Smooth muscle cell (in vitro differentiated cells): Measurements from ENCODE around the gene PCCA. TPM values are rescaled to one million over a fixed set of nuclear protein-coding genes. Genes with fewer than 3 reads are reported as not detected.

Experiments
- DNase-seq: peaks from one replicate; lab custom pipeline; 2025; ENCODE audit not compliant: unreplicated experiment; lab: John Stamatoyannopoulos, UW
- H2AFZ ChIP-seq: fragments of 200-600 bp; sonication (generic); 2 replicates; pipeline ENCODE4 v1.6.0; 2016; ENCODE audit warnings: antibody characterized with exemption, low read depth, mild to moderate bottlenecking
- H3F3A ChIP-seq: fragments of 200-600 bp; sonication (generic); 2 replicates; pipeline ENCODE4 v1.6.0; 2017; ENCODE audit warnings: antibody characterized with exemption, low read depth
- H3K27ac ChIP-seq: fragments of 200-600 bp; sonication (generic); 2 replicates; pipeline ENCODE4 v1.5.1; 2016; ENCODE audit warnings: low read depth, mild to moderate bottlenecking
- H3K27me3 ChIP-seq: fragments of 200-600 bp; sonication (generic); 2 replicates; pipeline ENCODE4 v1.6.1; 2016; ENCODE audit warnings: low read depth, mild to moderate bottlenecking
- H3K36me3 ChIP-seq: fragments of 200-600 bp; sonication (generic); 2 replicates; pipeline ENCODE4 v1.5.1; 2016; ENCODE audit warnings: low read depth
- H3K4me1 ChIP-seq: fragments of 200-600 bp; sonication (generic); 2 replicates; pipeline ENCODE4 v1.5.1; 2016; ENCODE audit warnings: low read depth
- H3K4me2 ChIP-seq: fragments of 200-600 bp; sonication (generic); 2 replicates; pipeline ENCODE4 v1.6.0; 2016; ENCODE audit warnings: mild to moderate bottlenecking
- H3K4me3 ChIP-seq: fragments of 200-600 bp; sonication (generic); 2 replicates; pipeline ENCODE4 v1.5.1; 2016; ENCODE audit warnings: mild to moderate bottlenecking
- H3K79me2 ChIP-seq: fragments of 200-600 bp; sonication (generic); 2 replicates; pipeline ENCODE4 v1.6.0; 2016; ENCODE audit warnings: low read depth, mild to moderate bottlenecking
- H3K9ac ChIP-seq: fragments of 200-600 bp; sonication (generic); 2 replicates; pipeline ENCODE4 v1.6.0; 2016; ENCODE audit warnings: low read depth
- H3K9me3 ChIP-seq: fragments of 200-600 bp; sonication (generic); replicated peaks from 2 replicates; pipeline ENCODE4 v1.5.1; 2016; ENCODE audit warnings: low read depth
- H4K20me1 ChIP-seq: fragments of 200-600 bp; sonication (generic); 2 replicates; pipeline ENCODE4 v1.6.0; 2016; ENCODE audit warnings: low read depth
- CTCF ChIP-seq: fragments of 200-600 bp; sonication (generic); IDR thresholded peaks from 2 replicates; pipeline ENCODE4 v1.5.1; 2017; ENCODE audit warnings: borderline replicate concordance, mild to moderate bottlenecking, antibody characterized with exemption; ENCODE audit not compliant: insufficient read depth, poor library complexity, severe bottlenecking
- WGBS: methylation state at CpG from one replicate; pipeline ENCODE4 v1.1.7; 2016; ENCODE audit warnings: low lambda C conversion rate; 5-methylcytosine and 5-hydroxymethylcytosine counted together
- polyA plus RNA-seq: library from polyadenylated mRNA; unstranded; fragments of >200 nt; fragmentation: Nextera tagmentation; extraction: Ambion mirVana; gene quantifications from 2 replicates; pipeline ENCODE4 v1.2.1, GENCODE V29; 2016
- total RNA-seq: library from RNA; depleted of rRNA; stranded (reverse); fragments of >200 nt; gene quantifications from 2 replicates; pipeline ENCODE4 v1.2.3, GENCODE V29; 2014

The PCCA gene
- total and polyA plus RNA-seq, 2 experiments from 2014 or later: 19.6 to 24.7 TPM

GRCh38 chr13:100532090-100532766, 443.3 kb downstream of the PCCA start:
- H3K27me3 ChIP-seq: no peaks in the 10 kb centered on the region
- no peaks in the 10 kb centered on the region for H3K36me3 ChIP-seq
- no peak overlapping the region for H2AFZ ChIP-seq
- H3K4me3 ChIP-seq: no peak overlapping the region
- H3K4me2 ChIP-seq: no peak overlapping the region
- no peaks in the 10 kb centered on the region for H4K20me1 ChIP-seq
- no peak overlapping the region for H3K9ac ChIP-seq
- H3K27ac ChIP-seq: no peak overlapping the region
- no peaks in the 10 kb centered on the region for H3K9me3 ChIP-seq
- H3K79me2 ChIP-seq: no peaks in the 10 kb centered on the region
- no peaks in the 10 kb centered on the region for H3K4me1 ChIP-seq
- no peak for DNase-seq
- TF ChIP-seq CTCF: no peak
- H3F3A ChIP-seq: no peaks in the 10 kb centered on the region
- 98% methylated on average over 56 of the region's 60 CpGs for WGBS

GRCh38 chr13:100532836-100533435, 444.0 kb downstream of the PCCA start:
- H3K9ac ChIP-seq: no peak overlapping the region
- no peak overlapping the region for H3K4me3 ChIP-seq
- H3K27ac ChIP-seq: no peak overlapping the region
- no peaks in the 10 kb centered on the region for H3K36me3 ChIP-seq
- no peak overlapping the region for H3K4me2 ChIP-seq
- H3K79me2 ChIP-seq: no peaks in the 10 kb centered on the region
- no peaks in the 10 kb centered on the region for H3K27me3 ChIP-seq
- H2AFZ ChIP-seq: no peak overlapping the region
- H3K9me3 ChIP-seq: no peaks in the 10 kb centered on the region
- WGBS: 98% methylated on average over 14 of the region's 14 CpGs
- DNase-seq: no peak
- H3K4me1 ChIP-seq: no peaks in the 10 kb centered on the region
- no peaks in the 10 kb centered on the region for H4K20me1 ChIP-seq
- TF ChIP-seq CTCF: no peak
- no peaks in the 10 kb centered on the region for H3F3A ChIP-seq

GRCh38 chr13:100533588-100534041, 444.7 kb downstream of the PCCA start:
- Histone ChIP-seq H3K27me3 (no peaks in the 10 kb centered on the region), H4K20me1 (no peaks in the 10 kb centered on the region), H3K4me1 (no peaks in the 10 kb centered on the region), H2AFZ (no peak overlapping the region), H3K79me2 (no peaks in the 10 kb centered on the region), H3K4me3 (no peak overlapping the region), H3F3A (no peaks in the 10 kb centered on the region), H3K27ac (no peak overlapping the region), H3K36me3 (no peaks in the 10 kb centered on the region), H3K4me2 (no peak overlapping the region), H3K9ac (no peak overlapping the region), H3K9me3 (no peaks in the 10 kb centered on the region)
- no peak for DNase-seq
- no peak for TF ChIP-seq CTCF
- WGBS: 98% methylated on average over 19 of the region's 19 CpGs
